ENCODE data around the gene B3GALT6.

The B3GALT6 gene

GRCh38 chr1:1211541-1212441 is 20.2 kb upstream of the B3GALT6 start:
- no peak overlapping the region for H3K27ac ChIP-seq (ENCODE audit: low read depth, low read length, severe bottlenecking)
- peaks cover 6% of the 10 kb centered on the region for H3K36me3 ChIP-seq (ENCODE audit: control insufficient read depth, insufficient read depth, low read length)
- peaks cover 3% of the 10 kb centered on the region for H3K4me1 ChIP-seq (ENCODE audit: control insufficient read depth, insufficient read depth, low read length, poor library complexity, severe bottlenecking)
- 93% methylated on average over 16 to 27 of the region's 28 CpGs for WGBS, 2 experiments (ENCODE audit: insufficient coverage in 2 of 2)
- H3K9me3 ChIP-seq (ENCODE audit: control insufficient read depth, low read length): no peaks in the 10 kb centered on the region
- H3K4me3 ChIP-seq (ENCODE audit: extremely low read depth, insufficient read depth, low read length, poor library complexity, severe bottlenecking): no peak overlapping the region

GRCh38 chr1:1212780-1213344 is 19.2 kb upstream of the B3GALT6 start:
- WGBS, 2 experiments (ENCODE audit: insufficient coverage in 2 of 2): 96 to 97% methylated on average over 16 to 21 of the region's 24 CpGs
- Histone ChIP-seq H3K4me3 (ENCODE audit: extremely low read depth, insufficient read depth, low read length, poor library complexity, severe bottlenecking) (no peak overlapping the region), H3K4me1 (ENCODE audit: control insufficient read depth, insufficient read depth, low read length, poor library complexity, severe bottlenecking) (peaks cover 3% of the 10 kb centered on the region), H3K9me3 (ENCODE audit: control insufficient read depth, low read length) (no peaks in the 10 kb centered on the region), H3K27ac (ENCODE audit: low read depth, low read length, severe bottlenecking) (no peak overlapping the region), H3K36me3 (ENCODE audit: control insufficient read depth, insufficient read depth, low read length) (peaks cover 12% of the 10 kb centered on the region)

- Histone ChIP-seq H3K9me3 (ENCODE audit: control insufficient read depth, low read length) (no peaks in the 10 kb centered on the region), H3K27ac (ENCODE audit: low read depth, low read length, severe bottlenecking) (no peak within 1 kb of the TSS), H3K36me3 (ENCODE audit: control insufficient read depth, insufficient read depth, low read length) (peaks cover 20% of the 10 kb centered on the region), H3K4me1 (ENCODE audit: control insufficient read depth, insufficient read depth, low read length, poor library complexity, severe bottlenecking) (no peaks in the 10 kb centered on the region), H3K4me3 (ENCODE audit: extremely low read depth, insufficient read depth, low read length, poor library complexity, severe bottlenecking) (no peak within 1 kb of the TSS)
- 90 to 91% methylated on average over 32 to 48 of the region's 56 CpGs for WGBS, 2 experiments (ENCODE audit: insufficient coverage in 2 of 2)
These were observed 18.4 kb upstream of the B3GALT6 start, which contains the start of gene TNFRSF4 for GRCh38 chr1:1213345-1214265. Gene TNFRSF4 (minus strand): TSS chr1:1214153. CDS start chr1:1214127, 26 bp downstream.

GRCh38 chr1:1215080-1215676 is 16.9 kb upstream of the B3GALT6 start:
- no peaks in the 10 kb centered on the region for H3K4me1 ChIP-seq (ENCODE audit: control insufficient read depth, insufficient read depth, low read length, poor library complexity, severe bottlenecking)
- H3K36me3 ChIP-seq (ENCODE audit: control insufficient read depth, insufficient read depth, low read length): peaks cover 25% of the 10 kb centered on the region
- H3K4me3 ChIP-seq (ENCODE audit: extremely low read depth, insufficient read depth, low read length, poor library complexity, severe bottlenecking): no peak overlapping the region
- H3K9me3 ChIP-seq (ENCODE audit: control insufficient read depth, low read length): no peaks in the 10 kb centered on the region
- WGBS, 2 experiments (ENCODE audit: insufficient coverage in 2 of 2): 87 to 92% methylated on average over 8 of the region's 11 CpGs
- no peak overlapping the region for H3K27ac ChIP-seq (ENCODE audit: low read depth, low read length, severe bottlenecking)

GRCh38 chr1:1215881-1216605 is 16.0 kb upstream of the B3GALT6 start:
- H3K27ac ChIP-seq (ENCODE audit: low read depth, low read length, severe bottlenecking): no peak overlapping the region
- no peak overlapping the region for H3K4me3 ChIP-seq (ENCODE audit: extremely low read depth, insufficient read depth, low read length, poor library complexity, severe bottlenecking)
- no peaks in the 10 kb centered on the region for H3K4me1 ChIP-seq (ENCODE audit: control insufficient read depth, insufficient read depth, low read length, poor library complexity, severe bottlenecking)
- H3K36me3 ChIP-seq (ENCODE audit: control insufficient read depth, insufficient read depth, low read length): peaks cover 32% of the 10 kb centered on the region
- H3K9me3 ChIP-seq (ENCODE audit: control insufficient read depth, low read length): no peaks in the 10 kb centered on the region
- WGBS, 2 experiments (ENCODE audit: insufficient coverage in 2 of 2): 95 to 97% methylated on average over 17 of the region's 21 CpGs

- H3K36me3 ChIP-seq (ENCODE audit: control insufficient read depth, insufficient read depth, low read length): peaks cover 42% of the 10 kb centered on the region
- no peak overlapping the region for H3K4me3 ChIP-seq (ENCODE audit: extremely low read depth, insufficient read depth, low read length, poor library complexity, severe bottlenecking)
- no peaks in the 10 kb centered on the region for H3K4me1 ChIP-seq (ENCODE audit: control insufficient read depth, insufficient read depth, low read length, poor library complexity, severe bottlenecking)
- H3K27ac ChIP-seq (ENCODE audit: low read depth, low read length, severe bottlenecking): no peak overlapping the region
- H3K9me3 ChIP-seq (ENCODE audit: control insufficient read depth, low read length): no peaks in the 10 kb centered on the region
- 96 to 97% methylated on average over 70 of the region's 74 CpGs for WGBS, 2 experiments (ENCODE audit: insufficient coverage in 2 of 2)
These were observed 15.0 kb upstream of the B3GALT6 start for GRCh38 chr1:1216770-1217620.

- H3K27ac ChIP-seq (ENCODE audit: low read depth, low read length, severe bottlenecking): no peak overlapping the region
- 93 to 94% methylated on average over 46 to 52 of the region's 52 CpGs for WGBS, 2 experiments (ENCODE audit: insufficient coverage in 2 of 2)
- peaks cover 49% of the 10 kb centered on the region for H3K36me3 ChIP-seq (ENCODE audit: control insufficient read depth, insufficient read depth, low read length)
- no peaks in the 10 kb centered on the region for H3K4me1 ChIP-seq (ENCODE audit: control insufficient read depth, insufficient read depth, low read length, poor library complexity, severe bottlenecking)
- H3K9me3 ChIP-seq (ENCODE audit: control insufficient read depth, low read length): no peaks in the 10 kb centered on the region
- H3K4me3 ChIP-seq (ENCODE audit: extremely low read depth, insufficient read depth, low read length, poor library complexity, severe bottlenecking): no peak overlapping the region
These were observed 14.2 kb upstream of the B3GALT6 start for GRCh38 chr1:1217621-1218523.

GRCh38 chr1:1218524-1219200 is 13.4 kb upstream of the B3GALT6 start:
- Histone ChIP-seq H3K4me1 (ENCODE audit: control insufficient read depth, insufficient read depth, low read length, poor library complexity, severe bottlenecking) (no peaks in the 10 kb centered on the region), H3K27ac (ENCODE audit: low read depth, low read length, severe bottlenecking) (no peak overlapping the region), H3K36me3 (ENCODE audit: control insufficient read depth, insufficient read depth, low read length) (peaks cover 56% of the 10 kb centered on the region), H3K9me3 (ENCODE audit: control insufficient read depth, low read length) (no peaks in the 10 kb centered on the region), H3K4me3 (ENCODE audit: extremely low read depth, insufficient read depth, low read length, poor library complexity, severe bottlenecking) (no peak overlapping the region)
- WGBS, 2 experiments (ENCODE audit: insufficient coverage in 2 of 2): 93 to 94% methylated on average over 34 to 36 of the region's 36 CpGs

Data from mesodermal cell (in vitro differentiated cells).